Astrocyte (in vitro differentiated cells and primary cell): Measurements from ENCODE around the gene ENTR1. TPM values are rescaled to one million over a fixed set of nuclear protein-coding genes. Genes with fewer than 3 reads are reported as not detected.

Experiments
- DNase-seq: peaks from one replicate; pipeline ENCODE4 v3.0.0-alpha.2; 2010; ENCODE audit warnings: low read depth
- FAIRE-seq: peaks from 2 replicates; lab custom pipeline; 2011; peaks lifted over from hg19 to GRCh38; lab: Jason Lieb, UNC
- H2AFZ ChIP-seq: 2 replicates; pipeline ENCODE4 v1.6.0; 2012; ENCODE audit warnings: low read depth, low read length, inconsistent platforms
- H3K27ac ChIP-seq: 2 replicates; pipeline ENCODE4 v1.5.1; 2011; ENCODE audit warnings: low read depth, low read length, inconsistent platforms
- H3K27me3 ChIP-seq: 2 replicates; pipeline ENCODE4 v1.6.0; 2011; ENCODE audit warnings: low read length, inconsistent platforms; ENCODE audit not compliant: insufficient read depth
- H3K36me3 ChIP-seq: 2 replicates; pipeline ENCODE4 v1.5.1; 2011; ENCODE audit warnings: low read length, inconsistent platforms; ENCODE audit not compliant: insufficient read depth
- H3K4me1 ChIP-seq: 2 replicates; pipeline ENCODE4 v1.5.1; 2011; ENCODE audit warnings: low read length, inconsistent platforms; ENCODE audit not compliant: insufficient read depth
- H3K4me2 ChIP-seq: 2 replicates; pipeline ENCODE4 v1.6.0; 2012; ENCODE audit warnings: low read length, inconsistent platforms
- H3K4me3 ChIP-seq: 2 replicates; pipeline ENCODE4 v1.5.1; 2011; ENCODE audit warnings: low read depth, mild to moderate bottlenecking, low read length, inconsistent platforms; ENCODE audit not compliant: insufficient read depth
- H3K79me2 ChIP-seq: 2 replicates; pipeline ENCODE4 v1.6.0; 2012; ENCODE audit warnings: mild to moderate bottlenecking, low read length, inconsistent platforms; ENCODE audit not compliant: insufficient read depth
- H3K9ac ChIP-seq: 2 replicates; pipeline ENCODE4 v1.6.0; 2012; ENCODE audit warnings: mild to moderate bottlenecking, low read length, inconsistent platforms
- H3K9me3 ChIP-seq: 2 replicates; pipeline ENCODE4 v1.5.1; 2012; ENCODE audit warnings: low read depth, mild to moderate bottlenecking, low read length, inconsistent platforms; ENCODE audit not compliant: insufficient read depth
- H4K20me1 ChIP-seq: 2 replicates; pipeline ENCODE4 v1.6.0; 2012; ENCODE audit warnings: low read length, inconsistent platforms; ENCODE audit not compliant: insufficient read depth
- H3K27ac Mint-ChIP-seq: one replicate; pipeline ENCODE4 v1.8.0; 2021; ENCODE audit warnings: mild to moderate bottlenecking, mixed read lengths; ENCODE audit not compliant: unreplicated experiment
- H3K27me3 Mint-ChIP-seq: one replicate; pipeline ENCODE4 v1.8.0; 2021; ENCODE audit warnings: low read depth, mixed read lengths; ENCODE audit not compliant: unreplicated experiment
- H3K36me3 Mint-ChIP-seq: one replicate; pipeline ENCODE4 v1.8.0; 2021; ENCODE audit warnings: low read depth, mixed read lengths; ENCODE audit not compliant: unreplicated experiment
- H3K4me1 Mint-ChIP-seq: one replicate; pipeline ENCODE4 v1.8.0; 2021; ENCODE audit warnings: low read depth, mixed read lengths; ENCODE audit not compliant: unreplicated experiment
- H3K4me3 Mint-ChIP-seq: one replicate; pipeline ENCODE4 v1.8.0; 2021; ENCODE audit warnings: mild to moderate bottlenecking, moderate library complexity, mixed read lengths; ENCODE audit not compliant: unreplicated experiment
- H3K9me3 Mint-ChIP-seq: one replicate; pipeline ENCODE4 v1.8.0; 2021; ENCODE audit warnings: mild to moderate bottlenecking, mixed read lengths; ENCODE audit not compliant: unreplicated experiment
- CTCF ChIP-seq: IDR thresholded peaks from 2 replicates; pipeline ENCODE4 v1.5.1; 2011; ENCODE audit warnings: low read depth, mild to moderate bottlenecking, inconsistent platforms, low read length, moderate library complexity; ENCODE audit not compliant: insufficient read depth
- EZH2 ChIP-seq: IDR thresholded peaks from 2 replicates; pipeline ENCODE4 v1.6.1; 2012; ENCODE audit warnings: mild to moderate bottlenecking, low read length, inconsistent platforms; ENCODE audit not compliant: insufficient read depth
- total RNA-seq: library from RNA; stranded (reverse); gene quantifications from 2 replicates; pipeline ENCODE4 v1.2.1, GENCODE V29; 2021

The ENTR1 gene
- total RNA-seq, 1 donor from 2014 or later, result 71.7 TPM

DNA sequence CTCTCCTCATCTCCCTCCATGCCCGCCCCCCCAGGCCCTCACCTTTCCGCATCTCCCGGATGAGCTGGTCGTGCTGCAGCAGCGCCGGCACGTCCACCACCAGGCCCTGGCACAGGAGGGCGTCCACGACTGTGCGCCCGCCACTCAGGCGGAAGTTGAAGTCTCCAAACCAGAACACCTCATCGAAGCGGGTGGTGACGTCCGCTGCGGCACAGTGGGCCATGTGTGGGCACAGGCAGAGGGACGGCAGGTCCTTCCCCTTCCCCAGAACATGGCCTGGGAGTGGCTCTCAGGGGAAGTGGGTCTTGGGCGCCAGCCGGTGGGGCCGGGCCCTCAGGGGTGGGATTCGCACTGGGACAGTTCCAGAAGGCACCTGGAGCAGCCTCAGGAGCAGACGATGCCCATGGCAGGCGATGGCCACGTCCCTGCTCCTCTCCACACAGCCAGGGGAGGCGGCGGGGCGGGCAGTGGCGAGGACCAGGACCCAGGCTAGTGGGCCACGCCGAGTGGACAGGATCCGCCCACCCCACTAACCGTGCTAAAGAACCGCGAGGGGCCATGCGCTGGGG is 21.5 kb upstream of the ENTR1 start:
- H4K20me1 ChIP-seq, result peaks cover 40% of the 10 kb centered on the region
- no peak for TF ChIP-seq EZH2
- TF ChIP-seq CTCF, result no peak
- peaks cover 4% of the 10 kb centered on the region for H3K36me3 Mint-ChIP-seq
- H3K9ac ChIP-seq, result no peak overlapping the region
- H3K79me2 ChIP-seq, result peaks cover 37% of the 10 kb centered on the region
- no peak overlapping the region for H3K4me3 Mint-ChIP-seq
- no peaks in the 10 kb centered on the region for H3K9me3 ChIP-seq
- peaks cover 10% of the 10 kb centered on the region for H3K36me3 ChIP-seq
- H3K27me3 Mint-ChIP-seq, result no peaks in the 10 kb centered on the region
- no peaks in the 10 kb centered on the region for H3K27me3 ChIP-seq
- H3K4me1 ChIP-seq, result no peaks in the 10 kb centered on the region
- no peak overlapping the region for H3K4me3 ChIP-seq
- H3K27ac Mint-ChIP-seq, result no peak overlapping the region
- no peak overlapping the region for H2AFZ ChIP-seq
- no peak overlapping the region for H3K4me2 ChIP-seq
- FAIRE-seq (no peak), DNase-seq (no peak)
- no peak overlapping the region for H3K27ac ChIP-seq
- peaks cover 5% of the 10 kb centered on the region for H3K4me1 Mint-ChIP-seq
- H3K9me3 Mint-ChIP-seq, result no peaks in the 10 kb centered on the region

DNA sequence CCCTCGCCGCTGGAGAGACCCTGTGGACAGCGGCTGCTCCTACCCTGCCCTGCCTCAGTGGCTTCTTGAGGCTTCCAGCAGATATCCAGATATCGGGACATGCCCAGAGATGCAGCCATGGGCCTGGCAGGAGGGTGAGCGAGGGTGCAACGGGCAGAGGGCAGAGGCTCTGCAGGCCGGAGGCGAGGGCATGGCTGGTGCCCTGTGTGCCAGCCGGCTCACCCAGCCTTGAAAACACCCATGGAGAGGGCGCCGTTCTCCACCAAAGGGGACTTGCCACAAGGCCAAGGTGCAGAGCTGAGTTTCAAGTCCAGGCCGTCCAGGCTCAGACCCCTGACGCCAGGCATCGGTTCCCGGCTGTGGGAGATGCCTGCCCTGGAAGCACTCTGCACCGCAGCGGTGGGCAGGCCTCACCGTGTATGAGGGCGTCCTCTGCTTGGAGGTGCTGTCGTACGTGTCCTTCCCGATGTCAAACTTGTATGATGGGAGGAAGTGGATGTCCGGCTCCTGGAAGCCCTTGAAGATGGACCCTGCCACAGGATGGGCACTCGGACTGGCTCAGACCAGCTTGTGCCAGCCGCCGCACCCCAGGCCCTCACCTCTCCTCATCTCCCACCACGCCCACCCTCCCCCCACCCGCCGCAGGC is 20.3 kb upstream of the ENTR1 start:
- Mint-ChIP-seq H3K36me3 (peaks cover 1% of the 10 kb centered on the region), H3K27ac (no peak overlapping the region), H3K9me3 (no peaks in the 10 kb centered on the region), H3K4me1 (no peaks in the 10 kb centered on the region), H3K4me3 (no peak overlapping the region), H3K27me3 (no peaks in the 10 kb centered on the region)
- Histone ChIP-seq H3K27ac (no peak overlapping the region), H3K36me3 (peaks cover 10% of the 10 kb centered on the region), H2AFZ (no peak overlapping the region), H3K27me3 (no peaks in the 10 kb centered on the region), H3K9ac (no peak overlapping the region), H3K4me1 (no peaks in the 10 kb centered on the region), H3K4me3 (no peak overlapping the region), H4K20me1 (peaks cover 29% of the 10 kb centered on the region), H3K9me3 (no peaks in the 10 kb centered on the region), H3K79me2 (peaks cover 25% of the 10 kb centered on the region), H3K4me2 (no peak overlapping the region)
- FAIRE-seq, result no peak
- no peak for DNase-seq
- TF ChIP-seq EZH2, result no peak
- no peak for TF ChIP-seq CTCF
